Effector memory CD4-positive, alpha-beta T cell (primary cell): ENCODE data around the gene MCRIP1.

Source experiments
- DNase-seq, 3 donors: peaks; one replicate each; pipeline ENCODE4 v3.0.0-alpha.2; 2020
- H3K27ac ChIP-seq: 2 replicates; pipeline ENCODE4 v1.7.0; 2013; ENCODE audit warnings: mild to moderate bottlenecking, low read length, moderate library complexity; ENCODE audit not compliant: insufficient read depth, poor library complexity, severe bottlenecking
- H3K27me3 ChIP-seq: replicated peaks from 2 replicates; pipeline ENCODE4 v1.7.0; 2013; ENCODE audit warnings: mild to moderate bottlenecking, low read length; ENCODE audit not compliant: insufficient read depth, control insufficient read depth, poor library complexity, severe bottlenecking
- H3K36me3 ChIP-seq: 2 replicates; pipeline ENCODE4 v1.7.0; 2013; ENCODE audit warnings: mild to moderate bottlenecking, low read length, moderate library complexity; ENCODE audit not compliant: control insufficient read depth, insufficient read depth
- H3K4me1 ChIP-seq: 2 replicates; pipeline ENCODE4 v1.7.0; 2013; ENCODE audit warnings: low read length, mild to moderate bottlenecking; ENCODE audit not compliant: control insufficient read depth, insufficient read depth, poor library complexity, severe bottlenecking
- H3K4me3 ChIP-seq: 2 replicates; pipeline ENCODE4 v1.7.0; 2013; ENCODE audit warnings: low read length, low read depth, mild to moderate bottlenecking; ENCODE audit not compliant: insufficient read depth, poor library complexity, severe bottlenecking
- H3K9me3 ChIP-seq: 2 replicates; pipeline ENCODE4 v1.7.0; 2013; ENCODE audit warnings: mild to moderate bottlenecking, low read length, moderate library complexity; ENCODE audit not compliant: control insufficient read depth

Gene MCRIP1

GRCh38 chr17:81868674-81869220 lies 35.7 kb upstream of the MCRIP1 start:
- H3K9me3 ChIP-seq: no peaks in the 10 kb centered on the region
- DNase-seq: no peak
- peaks cover 45% of the 10 kb centered on the region for H3K4me1 ChIP-seq
- no peaks in the 10 kb centered on the region for H3K27me3 ChIP-seq
- peaks cover 24% of the 10 kb centered on the region for H3K36me3 ChIP-seq
- peak overlapping the region; percentile 95 for H3K27ac ChIP-seq
- H3K4me3 ChIP-seq: no peak overlapping the region

GRCh38 chr17:81867991-81868673 lies 35.0 kb upstream of the MCRIP1 start:
- peaks cover 43% of the 10 kb centered on the region for H3K4me1 ChIP-seq
- peaks cover 24% of the 10 kb centered on the region for H3K36me3 ChIP-seq

GRCh38 chr17:81867170-81867990 lies 34.3 kb upstream of the MCRIP1 start:
- Histone ChIP-seq H3K27me3 (no peaks in the 10 kb centered on the region), H3K27ac (peak overlapping the region; percentile 14), H3K9me3 (no peaks in the 10 kb centered on the region), H3K36me3 (peaks cover 24% of the 10 kb centered on the region), H3K4me1 (peaks cover 38% of the 10 kb centered on the region), H3K4me3 (no peak overlapping the region)
- no peak for DNase-seq

More at GRCh38 chr17:81867991-81868673, 35.0 kb upstream of the MCRIP1 start:
- Histone ChIP-seq H3K4me3 (no peak overlapping the region), H3K9me3 (no peaks in the 10 kb centered on the region), H3K27ac (peak overlapping the region; percentile 14), H3K27me3 (no peaks in the 10 kb centered on the region)
- DNase-seq: no peak

- no peak for DNase-seq
- Histone ChIP-seq H3K4me3 (no peak overlapping the region), H3K4me1 (peaks cover 31% of the 10 kb centered on the region), H3K27ac (peak overlapping the region; percentile 14), H3K36me3 (peaks cover 24% of the 10 kb centered on the region), H3K27me3 (no peaks in the 10 kb centered on the region), H3K9me3 (no peaks in the 10 kb centered on the region)
These were observed 33.5 kb upstream of the MCRIP1 start for GRCh38 chr17:81866440-81867169.

GRCh38 chr17:81865733-81866439 lies 32.8 kb upstream of the MCRIP1 start:
- DNase-seq: no peak
- H3K4me1 ChIP-seq: peaks cover 31% of the 10 kb centered on the region
- no peaks in the 10 kb centered on the region for H3K27me3 ChIP-seq

GRCh38 chr17:81865358-81865732 lies 32.3 kb upstream of the MCRIP1 start:
- H3K4me3 ChIP-seq: no peak overlapping the region
- no peak for DNase-seq
- peaks cover 24% of the 10 kb centered on the region for H3K36me3 ChIP-seq
- H3K9me3 ChIP-seq: no peaks in the 10 kb centered on the region
- no peak overlapping the region for H3K27ac ChIP-seq
- H3K4me1 ChIP-seq: peaks cover 31% of the 10 kb centered on the region
- H3K27me3 ChIP-seq: no peaks in the 10 kb centered on the region

More at GRCh38 chr17:81865733-81866439, 32.8 kb upstream of the MCRIP1 start:
- peaks cover 24% of the 10 kb centered on the region for H3K36me3 ChIP-seq
- H3K9me3 ChIP-seq: no peaks in the 10 kb centered on the region
- no peak overlapping the region for H3K4me3 ChIP-seq
- H3K27ac ChIP-seq: no peak overlapping the region

- Histone ChIP-seq H3K36me3 (peaks cover 17% of the 10 kb centered on the region), H3K9me3 (no peaks in the 10 kb centered on the region), H3K27ac (no peak overlapping the region), H3K4me1 (peaks cover 26% of the 10 kb centered on the region), H3K4me3 (no peak overlapping the region), H3K27me3 (no peaks in the 10 kb centered on the region)
- DNase-seq: no peak
These were observed 31.0 kb upstream of the MCRIP1 start for GRCh38 chr17:81863833-81864768.

GRCh38 chr17:81863123-81863675 lies 30.1 kb upstream of the MCRIP1 start:
- no peak for DNase-seq
- peaks cover 27% of the 10 kb centered on the region for H3K4me1 ChIP-seq
- H3K9me3 ChIP-seq: no peaks in the 10 kb centered on the region
- H3K27ac ChIP-seq: no peak overlapping the region
- no peaks in the 10 kb centered on the region for H3K27me3 ChIP-seq
- H3K4me3 ChIP-seq: no peak overlapping the region
- H3K36me3 ChIP-seq: peaks cover 16% of the 10 kb centered on the region
